SU-DHL-6 (cell line): Measurements from ENCODE around the gene NR1H4.

Experiments used
- H2AFZ ChIP-seq: fragments of 200-600 bp; sonication (generic); 2 replicates; pipeline ENCODE4 v1.6.1; 2014; ENCODE audit warnings: low read depth, mild to moderate bottlenecking, moderate library complexity, mixed read lengths, antibody characterized with exemption, low read length; ENCODE audit not compliant: severe bottlenecking
- H3F3A ChIP-seq: fragments of 200-600 bp; shearing (Covaris generic); 2 replicates; pipeline ENCODE4 v1.6.0; 2016; ENCODE audit warnings: antibody characterized with exemption, mild to moderate bottlenecking; ENCODE audit not compliant: insufficient read depth
- H3K27ac ChIP-seq: fragments of 200-600 bp; sonication (generic); 2 replicates; pipeline ENCODE4 v1.5.1; 2016; ENCODE audit warnings: low read depth, mild to moderate bottlenecking, low read length, moderate library complexity, mixed read lengths
- H3K27me3 ChIP-seq: fragments of 200-600 bp; sonication (generic), shearing (Covaris generic); 2 replicates; pipeline ENCODE4 v1.6.0; 2014; ENCODE audit warnings: mild to moderate bottlenecking, low read length
- H3K36me3 ChIP-seq: fragments of 200-600 bp; sonication (generic); 2 replicates; pipeline ENCODE4 v1.6.1; 2014; ENCODE audit warnings: mild to moderate bottlenecking, low read length, mixed read lengths
- H3K4me2 ChIP-seq: fragments of 300-600, 200-600 bp; shearing (Covaris generic), sonication (generic); 2 replicates; pipeline ENCODE4 v1.6.0; 2014; ENCODE audit warnings: low read length, low read depth, mild to moderate bottlenecking; ENCODE audit not compliant: poor library complexity, severe bottlenecking
- H3K4me3 ChIP-seq: fragments of 200-600 bp; sonication (generic); 2 replicates; pipeline ENCODE4 v1.5.1; 2014; ENCODE audit warnings: antibody characterized with exemption, low read length, mild to moderate bottlenecking, mixed read lengths; ENCODE audit not compliant: insufficient read depth, poor library complexity, severe bottlenecking
- H3K79me2 ChIP-seq: fragments of 200-600 bp; sonication (generic); 2 replicates; pipeline ENCODE4 v1.6.1; 2014; ENCODE audit warnings: mild to moderate bottlenecking, low read length, moderate library complexity; ENCODE audit not compliant: insufficient read depth
- H3K9ac ChIP-seq: fragments of 200-600 bp; sonication (generic); 2 replicates; pipeline ENCODE4 v1.7.0; 2014; ENCODE audit warnings: mild to moderate bottlenecking, low read length
- H3K9me2 ChIP-seq: fragments of 200-600 bp; sonication (generic); replicated peaks from 2 replicates; pipeline ENCODE4 v1.6.1; 2014; ENCODE audit warnings: low read length; ENCODE audit not compliant: insufficient read depth
- H3K9me3 ChIP-seq: fragments of 200-600 bp; sonication (generic); 2 replicates; pipeline ENCODE4 v1.6.1; 2014; ENCODE audit warnings: low read length, mixed read lengths; ENCODE audit not compliant: insufficient read depth
- H4K20me1 ChIP-seq: fragments of 200-600 bp; sonication (generic); 2 replicates; pipeline ENCODE4 v1.6.1; 2014; ENCODE audit warnings: low read depth, mild to moderate bottlenecking, antibody characterized with exemption, low read length, moderate library complexity, mixed read lengths
- EZH2phosphoT487 ChIP-seq: fragments of 200-600 bp; sonication (generic), shearing (Covaris generic); conservative IDR thresholded peaks from 2 replicates; pipeline ENCODE4 v1.6.1; 2018; ENCODE audit warnings: mild to moderate bottlenecking, antibody characterized with exemption, low read length, moderate library complexity, mixed read lengths
- TF ChIP-seq, protein P1 (sequence below): fragments of 200-600 bp; sonication (generic); IDR thresholded peaks from one replicate; pipeline ENCODE4 v1.5.1; 2017; ENCODE audit warnings: antibody characterized with exemption, mild to moderate bottlenecking, low read length, moderate library complexity; ENCODE audit not compliant: insufficient read depth, poor library complexity, severe bottlenecking

Gene NR1H4

DNA sequence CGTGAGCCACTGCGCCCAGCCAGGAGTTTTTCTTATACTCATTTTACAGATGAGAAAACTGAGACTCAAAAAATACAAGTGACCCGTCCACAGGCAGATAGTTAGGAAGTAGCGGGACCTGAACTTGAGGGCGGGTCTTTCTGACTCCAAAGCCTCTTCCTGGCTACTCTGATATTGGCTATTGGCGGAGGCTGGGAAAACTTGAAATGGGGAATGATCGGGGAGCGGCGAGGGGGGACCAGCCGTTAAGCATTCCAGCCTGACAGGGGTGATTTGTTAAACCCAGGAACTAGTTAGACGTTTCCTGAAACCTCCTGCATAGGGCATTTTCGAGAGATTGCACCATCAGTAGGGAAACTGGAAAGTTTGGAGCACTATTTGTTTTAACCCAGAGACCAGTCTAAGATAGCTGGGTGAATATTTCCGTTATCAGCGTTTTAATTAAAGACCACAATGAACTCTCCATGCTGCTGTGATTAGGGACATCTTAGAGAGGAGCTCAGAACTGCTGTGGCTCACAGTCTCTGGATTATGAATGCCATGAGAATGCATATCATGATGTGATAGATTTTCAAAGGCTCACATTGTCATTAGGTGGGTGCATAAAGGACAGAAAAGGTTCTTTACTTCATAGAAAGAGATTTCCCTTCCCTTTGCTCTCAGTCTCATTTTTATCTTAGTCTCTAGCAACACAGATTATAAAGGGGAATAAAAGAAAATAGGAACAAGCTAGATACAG is 2.5 kb downstream of the NR1H4 start:
- Histone ChIP-seq H3K36me3 (no peaks in the 10 kb centered on the region), H3K9ac (no peak overlapping the region), H3K4me3 (no peak overlapping the region), H3K27ac (no peak overlapping the region), H4K20me1 (no peaks in the 10 kb centered on the region), H3K79me2 (no peaks in the 10 kb centered on the region), H3F3A (no peaks in the 10 kb centered on the region), H3K9me2 (no peaks in the 10 kb centered on the region), H3K4me2 (no peak overlapping the region), H2AFZ (no peak overlapping the region), H3K27me3 (no peaks in the 10 kb centered on the region), H3K9me3 (no peaks in the 10 kb centered on the region)
- no peak for TF ChIP-seq EZH2phosphoT487
- TF ChIP-seq, protein P1, sequence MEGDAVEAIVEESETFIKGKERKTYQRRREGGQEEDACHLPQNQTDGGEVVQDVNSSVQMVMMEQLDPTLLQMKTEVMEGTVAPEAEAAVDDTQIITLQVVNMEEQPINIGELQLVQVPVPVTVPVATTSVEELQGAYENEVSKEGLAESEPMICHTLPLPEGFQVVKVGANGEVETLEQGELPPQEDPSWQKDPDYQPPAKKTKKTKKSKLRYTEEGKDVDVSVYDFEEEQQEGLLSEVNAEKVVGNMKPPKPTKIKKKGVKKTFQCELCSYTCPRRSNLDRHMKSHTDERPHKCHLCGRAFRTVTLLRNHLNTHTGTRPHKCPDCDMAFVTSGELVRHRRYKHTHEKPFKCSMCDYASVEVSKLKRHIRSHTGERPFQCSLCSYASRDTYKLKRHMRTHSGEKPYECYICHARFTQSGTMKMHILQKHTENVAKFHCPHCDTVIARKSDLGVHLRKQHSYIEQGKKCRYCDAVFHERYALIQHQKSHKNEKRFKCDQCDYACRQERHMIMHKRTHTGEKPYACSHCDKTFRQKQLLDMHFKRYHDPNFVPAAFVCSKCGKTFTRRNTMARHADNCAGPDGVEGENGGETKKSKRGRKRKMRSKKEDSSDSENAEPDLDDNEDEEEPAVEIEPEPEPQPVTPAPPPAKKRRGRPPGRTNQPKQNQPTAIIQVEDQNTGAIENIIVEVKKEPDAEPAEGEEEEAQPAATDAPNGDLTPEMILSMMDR, result no peak

DNA sequence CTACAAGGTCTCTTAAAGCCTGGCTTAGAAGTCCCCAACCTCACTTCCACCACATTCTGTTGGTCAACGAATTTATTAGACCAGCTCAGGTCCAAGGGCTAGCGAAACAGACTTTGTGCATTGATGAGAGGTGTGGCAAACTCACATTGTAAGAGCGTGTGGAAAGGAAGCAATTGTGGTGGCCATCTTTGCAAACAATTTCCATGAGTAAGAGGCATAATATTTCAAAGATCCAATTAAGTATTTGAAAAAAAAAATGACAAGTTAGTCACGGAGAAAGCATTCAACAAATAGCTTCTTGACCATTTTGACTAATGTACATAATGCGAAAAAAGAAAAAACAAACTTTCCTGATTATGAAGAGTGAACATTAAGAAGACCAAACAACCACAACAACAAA is 7.4 kb downstream of the NR1H4 start:
- no peaks in the 10 kb centered on the region for H3F3A ChIP-seq
- H3K9ac ChIP-seq, result no peak overlapping the region
- H3K9me2 ChIP-seq, result no peaks in the 10 kb centered on the region
- H3K4me3 ChIP-seq, result no peak overlapping the region
- H3K4me2 ChIP-seq, result no peak overlapping the region
- no peaks in the 10 kb centered on the region for H4K20me1 ChIP-seq
- TF ChIP-seq EZH2phosphoT487, result no peak
- TF ChIP-seq, protein P1, result no peak
- no peaks in the 10 kb centered on the region for H3K9me3 ChIP-seq
- no peaks in the 10 kb centered on the region for H3K36me3 ChIP-seq
- H3K27ac ChIP-seq, result no peak overlapping the region
- H3K79me2 ChIP-seq, result no peaks in the 10 kb centered on the region
- no peaks in the 10 kb centered on the region for H3K27me3 ChIP-seq
- no peak overlapping the region for H2AFZ ChIP-seq

DNA sequence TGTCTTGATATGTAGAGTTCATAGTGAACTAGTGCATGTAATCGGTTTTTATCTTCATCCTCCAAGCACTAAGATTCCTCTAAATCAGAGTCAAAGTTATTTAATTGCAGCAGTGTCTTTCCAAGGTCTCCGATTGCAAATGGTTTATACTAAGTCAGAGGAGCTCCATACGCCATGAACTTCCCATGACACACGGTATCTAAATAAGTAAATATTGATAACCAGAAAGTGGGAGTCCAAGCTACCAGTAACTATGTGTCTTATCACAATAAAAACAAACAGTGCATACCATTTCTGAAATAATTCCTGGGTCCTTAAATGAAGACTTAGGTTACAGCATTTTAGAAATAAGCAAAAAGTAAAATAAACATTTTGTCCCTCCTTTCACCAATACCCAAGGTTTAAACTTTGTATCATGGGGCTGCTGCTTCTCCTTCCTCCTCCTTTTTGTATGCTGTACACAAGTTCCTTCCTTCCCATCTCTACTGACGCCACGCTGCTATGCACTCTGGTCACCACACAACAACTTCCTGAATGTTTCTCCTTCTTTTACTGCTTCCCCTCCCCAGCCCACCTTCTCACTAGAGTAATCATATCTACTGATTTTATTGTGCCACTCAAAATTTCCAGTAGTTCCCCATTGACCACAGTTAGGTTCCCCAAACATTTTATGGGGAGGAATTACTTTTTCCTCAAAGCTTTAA is 10.7 kb downstream of the NR1H4 start:
- Histone ChIP-seq H3K36me3 (no peaks in the 10 kb centered on the region), H3K27ac (no peak overlapping the region), H2AFZ (no peak overlapping the region), H3K27me3 (no peaks in the 10 kb centered on the region), H4K20me1 (no peaks in the 10 kb centered on the region), H3F3A (no peaks in the 10 kb centered on the region), H3K9me2 (no peaks in the 10 kb centered on the region), H3K79me2 (no peaks in the 10 kb centered on the region), H3K9ac (no peak overlapping the region), H3K9me3 (no peaks in the 10 kb centered on the region), H3K4me3 (no peak overlapping the region), H3K4me2 (no peak overlapping the region)
- no peak for TF ChIP-seq EZH2phosphoT487
- TF ChIP-seq, protein P1, result no peak
